GM18907 (cell line): ENCODE results near the gene RNFT2.

Experiments used
- ATAC-seq: cut with Tn5 transposase; IDR thresholded peaks from one replicate; pipeline ENCODE4 v1.9.1; 2021; ENCODE audit warnings: mild to moderate bottlenecking, moderate library complexity; ENCODE audit not compliant: unreplicated experiment

The RNFT2 gene

GRCh38 chr12:116821291-116821690 lies 83.2 kb downstream of the RNFT2 start:
- no peak for ATAC-seq

- ATAC-seq, result no peak
These were observed 89.3 kb downstream of the RNFT2 start for GRCh38 chr12:116827432-116827831.

GRCh38 chr12:116832353-116832752 lies 94.2 kb downstream of the RNFT2 start:
- no peak for ATAC-seq

GRCh38 chr12:116833474-116833873 lies 95.4 kb downstream of the RNFT2 start:
- ATAC-seq, result no peak

GRCh38 chr12:116835484-116835883 lies 97.4 kb downstream of the RNFT2 start:
- no peak for ATAC-seq

- no peak for ATAC-seq
These were observed 99.0 kb downstream of the RNFT2 start for GRCh38 chr12:116837097-116837496.

GRCh38 chr12:116838365-116838764 lies 100.2 kb downstream of the RNFT2 start:
- ATAC-seq, result no peak

- no peak for ATAC-seq
These were observed 101.2 kb downstream of the RNFT2 start for GRCh38 chr12:116839287-116839830.

- no peak for ATAC-seq
These were observed 105.0 kb downstream of the RNFT2 start for GRCh38 chr12:116843085-116843484.

- no peak for ATAC-seq
These were observed 111.1 kb downstream of the RNFT2 start for GRCh38 chr12:116849216-116849615.

- no peak for ATAC-seq
These were observed 114.2 kb downstream of the RNFT2 start for GRCh38 chr12:116852303-116852702.

- ATAC-seq, result no peak
These were observed 115.4 kb downstream of the RNFT2 start for GRCh38 chr12:116853507-116853906.

GRCh38 chr12:116855744-116856470 lies 117.8 kb downstream of the RNFT2 start:
- no peak for ATAC-seq

- no peak for ATAC-seq
These were observed 118.6 kb downstream of the RNFT2 start for GRCh38 chr12:116856729-116857128.

GRCh38 chr12:116859079-116859478 lies 121.0 kb downstream of the RNFT2 start:
- ATAC-seq, result no peak

- ATAC-seq, result no peak
These were observed 122.1 kb downstream of the RNFT2 start for GRCh38 chr12:116860263-116860662.

- ATAC-seq, result peak; percentile 88
These were observed 123.2 kb downstream of the RNFT2 start for GRCh38 chr12:116861320-116861719.

- no peak for ATAC-seq
These were observed 124.1 kb downstream of the RNFT2 start for GRCh38 chr12:116862167-116862566.

GRCh38 chr12:116863275-116863767 lies 125.2 kb downstream of the RNFT2 start:
- ATAC-seq, result no peak

GRCh38 chr12:116864371-116865160 lies 126.5 kb downstream of the RNFT2 start:
- no peak for ATAC-seq

- ATAC-seq, result no peak
These were observed 129.4 kb downstream of the RNFT2 start for GRCh38 chr12:116867523-116867922.

GRCh38 chr12:116870306-116870705 lies 132.2 kb downstream of the RNFT2 start:
- no peak for ATAC-seq
